ENCODE data around the gene HHIP.
"Not testable (repeated sequence)": the region's sequence is repeated elsewhere in the genome, so short reads cannot be mapped to it uniquely, and the experiment has no call there.

Gene HHIP

DNA sequence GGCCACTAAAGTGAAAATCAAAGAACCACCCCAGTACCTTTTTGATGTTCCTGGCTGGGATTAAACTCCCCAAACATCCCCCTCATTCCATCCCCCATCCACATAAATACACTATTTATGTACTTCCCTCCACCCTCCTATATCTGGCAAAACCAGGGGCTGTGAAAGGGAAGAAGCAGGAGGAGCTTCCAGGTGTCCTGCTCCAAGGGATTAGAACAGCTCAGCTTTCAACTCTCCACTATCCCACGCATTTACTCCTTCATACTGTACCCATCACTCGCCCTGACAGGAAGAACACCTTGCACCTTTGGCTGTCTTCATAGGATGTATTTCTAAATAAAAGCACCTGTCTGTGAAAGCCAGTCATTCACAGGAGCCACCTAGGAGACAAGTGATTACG is 140.0 kb downstream of the HHIP start:
- ChIA-PET CTCF (interaction anchor here (0.7 kb wide), 1 partner anchor 928 kb away, joined by 3 read pairs; no protein-coding TSS in a partner anchor), POLR2A (no interaction called here)
- Histone ChIP-seq H3K4me3 (ENCODE audit: control insufficient read depth in 1 of 7, extremely low read depth in 1 of 7, insufficient read depth in 4 of 7, low read depth in 2 of 7, low read length in 6 of 7) (no peak overlapping the region), H3K27ac (ENCODE audit: insufficient read depth in 1 of 2, low read depth in 1 of 2, low read length in 2 of 2, poor library complexity in 1 of 2, severe bottlenecking in 2 of 2) (no peak overlapping the region), H3K4me1 (ENCODE audit: control extremely low read depth in 1 of 4, control insufficient read depth in 4 of 4, insufficient read depth in 4 of 4, low read length in 3 of 4) (peaks cover 0 to 3% (median 0%) of the 10 kb centered on the region in 4 experiments), H3K36me3 (ENCODE audit: control insufficient read depth in 4 of 4, insufficient read depth in 4 of 4, low read length in 3 of 4) (no peaks in the 10 kb centered on the region), H3K9me3 (ENCODE audit: control extremely low read depth in 1 of 5, control insufficient read depth in 4 of 5, insufficient read depth in 2 of 5, low read depth in 1 of 5, low read length in 4 of 5) (no peaks in the 10 kb centered on the region), H3K27me3 (replicated peaks in 2 of 5; ENCODE audit: control insufficient read depth in 4 of 5, insufficient read depth in 5 of 5, low read length in 4 of 5) (no peaks in the 10 kb centered on the region)
- 100% methylated on average over 1 of the region's 3 CpGs for WGBS (ENCODE audit: insufficient coverage)
- no peak for DNase-seq

DNA sequence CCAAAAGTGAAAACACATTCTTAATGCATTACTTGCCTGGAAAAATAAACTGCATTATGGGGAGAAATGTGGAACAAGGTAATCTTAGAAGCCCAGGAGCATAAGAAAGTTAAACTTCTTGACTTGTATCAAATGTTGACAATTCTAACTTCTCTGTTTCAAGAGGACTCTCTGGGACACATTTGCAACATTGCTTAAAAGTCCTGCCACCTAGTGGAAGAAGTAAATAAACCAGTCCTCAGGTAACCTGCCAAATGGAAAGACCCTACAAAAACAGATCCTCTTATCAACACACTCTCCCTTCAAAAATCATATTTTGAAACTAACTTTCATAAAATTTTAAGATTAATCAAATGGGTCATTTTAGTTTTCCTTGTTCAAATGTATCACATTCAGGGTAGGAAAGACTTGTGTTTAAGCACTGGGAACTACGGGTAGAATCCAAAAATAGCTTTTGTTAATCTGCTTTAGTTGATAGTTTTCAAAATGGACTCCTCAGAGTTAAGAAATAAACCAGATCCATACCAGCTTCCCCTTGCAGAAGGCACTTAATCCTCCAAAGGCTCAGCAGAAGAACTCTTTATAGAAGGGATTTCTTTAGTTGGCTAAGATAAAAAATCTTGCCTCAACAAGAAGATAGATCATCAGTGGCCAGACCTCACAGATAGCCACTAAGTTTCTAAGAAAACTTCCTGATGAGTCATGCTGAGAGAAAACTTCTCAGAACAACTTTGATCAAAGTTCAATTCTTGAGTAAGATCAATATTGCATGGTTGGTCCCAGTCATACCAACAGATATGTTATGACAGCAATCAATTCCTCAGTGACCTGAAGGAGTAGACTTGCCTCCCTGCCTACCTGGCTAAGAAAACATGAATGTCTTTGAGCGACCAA is 141.7 kb downstream of the HHIP start:
- CTCF ChIA-PET, result interaction anchor here (0.7 kb wide), 1 partner anchor 33 kb away, joined by 3 read pairs; no protein-coding TSS in a partner anchor
- Histone ChIP-seq H3K4me3 (ENCODE audit: control insufficient read depth in 1 of 7, extremely low read depth in 1 of 7, insufficient read depth in 4 of 7, low read depth in 2 of 7, low read length in 6 of 7) (no peak overlapping the region), H3K27ac (ENCODE audit: insufficient read depth in 1 of 2, low read depth in 1 of 2, low read length in 2 of 2, poor library complexity in 1 of 2, severe bottlenecking in 2 of 2) (no peak overlapping the region), H3K36me3 (ENCODE audit: control insufficient read depth in 4 of 4, insufficient read depth in 4 of 4, low read length in 3 of 4) (no peaks in the 10 kb centered on the region), H3K4me1 (ENCODE audit: control extremely low read depth in 1 of 4, control insufficient read depth in 4 of 4, insufficient read depth in 4 of 4, low read length in 3 of 4) (no peaks in the 10 kb centered on the region), H3K27me3 (replicated peaks in 2 of 5; ENCODE audit: control insufficient read depth in 4 of 5, insufficient read depth in 5 of 5, low read length in 4 of 5) (no peaks in the 10 kb centered on the region), H3K9me3 (ENCODE audit: control extremely low read depth in 1 of 5, control insufficient read depth in 4 of 5, insufficient read depth in 2 of 5, low read depth in 1 of 5, low read length in 4 of 5) (no peaks in the 10 kb centered on the region)
- WGBS (ENCODE audit: insufficient coverage), result 100% methylated on average over 1 of the region's 2 CpGs
- DNase-seq, result peak; percentile 39 to 68 (median 63)
- POLR2A ChIA-PET, result no interaction called here

DNA sequence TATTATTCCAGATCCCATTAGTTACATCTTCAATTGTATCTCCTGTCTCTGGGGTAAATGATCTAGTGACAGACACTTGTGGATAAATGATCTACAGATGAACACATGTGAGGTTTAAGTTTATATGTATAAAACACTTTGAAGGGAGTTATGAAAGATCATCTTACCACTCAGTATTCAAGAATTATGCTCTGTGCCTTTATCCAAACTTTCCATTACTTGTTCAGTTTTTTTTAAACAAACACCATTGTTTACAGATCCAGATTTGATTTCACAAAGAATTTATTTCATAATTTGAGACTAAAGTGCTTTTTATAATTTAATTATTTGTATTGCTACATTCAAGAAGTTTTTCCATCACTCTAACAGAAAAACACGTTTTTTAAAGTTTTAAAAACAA is 142.5 kb downstream of the HHIP start:
- ChIA-PET CTCF (no interaction called here), POLR2A (no interaction called here)

DNA sequence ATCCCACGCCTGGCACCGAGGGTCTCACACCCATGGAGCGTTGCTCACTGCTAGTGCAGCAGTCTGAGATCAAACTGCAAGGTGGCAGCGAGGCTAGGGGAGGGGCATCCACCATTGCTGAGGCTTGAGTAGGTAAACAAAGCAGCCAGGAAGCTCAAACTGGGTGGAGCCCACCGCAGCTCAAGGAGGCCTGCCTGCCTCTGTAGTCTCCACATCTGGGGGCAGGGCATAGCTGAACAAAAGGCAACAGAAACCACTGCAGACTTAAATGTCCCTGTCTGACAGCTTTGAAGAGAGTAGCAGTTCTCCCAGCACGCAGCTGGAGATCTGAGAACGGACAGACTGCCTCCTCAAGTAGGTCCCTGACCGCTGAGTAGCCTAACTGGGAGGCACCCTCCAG is 146.0 kb downstream of the HHIP start:
- H3K4me1 ChIP-seq (ENCODE audit: control extremely low read depth in 1 of 4, control insufficient read depth in 4 of 4, insufficient read depth in 4 of 4, low read length in 3 of 4); H3K36me3 ChIP-seq (ENCODE audit: control insufficient read depth in 4 of 4, insufficient read depth in 4 of 4, low read length in 3 of 4); H3K27me3 ChIP-seq (replicated peaks in 2 of 5; ENCODE audit: control insufficient read depth in 4 of 5, insufficient read depth in 5 of 5, low read length in 4 of 5); CTCF ChIA-PET; POLR2A ChIA-PET; H3K27ac ChIP-seq (ENCODE audit: insufficient read depth in 1 of 2, low read depth in 1 of 2, low read length in 2 of 2, poor library complexity in 1 of 2, severe bottlenecking in 2 of 2); DNase-seq; H3K4me3 ChIP-seq (ENCODE audit: control insufficient read depth in 1 of 7, extremely low read depth in 1 of 7, insufficient read depth in 4 of 7, low read depth in 2 of 7, low read length in 6 of 7); H3K9me3 ChIP-seq (ENCODE audit: control extremely low read depth in 1 of 5, control insufficient read depth in 4 of 5, insufficient read depth in 2 of 5, low read depth in 1 of 5, low read length in 4 of 5): not testable (repeated sequence)
- WGBS (ENCODE audit: insufficient coverage), result 100% methylated on average over 7 of the region's 8 CpGs

More for the DNA sequence above, 142.5 kb downstream of the HHIP start:
- Histone ChIP-seq H3K27me3 (replicated peaks in 2 of 5; ENCODE audit: control insufficient read depth in 4 of 5, insufficient read depth in 5 of 5, low read length in 4 of 5) (no peaks in the 10 kb centered on the region), H3K9me3 (ENCODE audit: control extremely low read depth in 1 of 5, control insufficient read depth in 4 of 5, insufficient read depth in 2 of 5, low read depth in 1 of 5, low read length in 4 of 5) (no peaks in the 10 kb centered on the region), H3K4me1 (ENCODE audit: control extremely low read depth in 1 of 4, control insufficient read depth in 4 of 4, insufficient read depth in 4 of 4, low read length in 3 of 4) (no peaks in the 10 kb centered on the region), H3K36me3 (ENCODE audit: control insufficient read depth in 4 of 4, insufficient read depth in 4 of 4, low read length in 3 of 4) (no peaks in the 10 kb centered on the region), H3K27ac (ENCODE audit: insufficient read depth in 1 of 2, low read depth in 1 of 2, low read length in 2 of 2, poor library complexity in 1 of 2, severe bottlenecking in 2 of 2) (no peak overlapping the region), H3K4me3 (ENCODE audit: control insufficient read depth in 1 of 7, extremely low read depth in 1 of 7, insufficient read depth in 4 of 7, low read depth in 2 of 7, low read length in 6 of 7) (no peak overlapping the region)
- WGBS (ENCODE audit: insufficient coverage), result no CpG with 5 or more reads among the region's 1 CpG
- DNase-seq, result no peak
